GM12878 (cell line): Measurements from ENCODE around the gene ADGRL3. TPM values are rescaled to one million over a fixed set of nuclear protein-coding genes. Genes with fewer than 3 reads are reported as not detected.

Experiments
- ATAC-seq: fragments of 200-7000 bp; cut with Tn5 transposase; 3 replicates; pipeline ENCODE4 v1.9.1; 2020; ENCODE audit warnings: mild to moderate bottlenecking, moderate library complexity
- BruUV-seq: library from RNA; stranded (reverse); fragments of 400-500 nt; replicated peaks from 2 replicates; lab custom pipeline; 2021; lab: Mats Ljungman, UMichigan
- CTCF ChIA-PET: fragments of 300-600 bp; sonication (Branson Sonifier 250); formaldehyde crosslinking; extraction: SDS; loops from one replicate; lab custom pipeline; 2021; ENCODE audit warnings: inconsistent platforms; lab: Yijun Ruan, JAX
- POLR2A ChIA-PET: fragments of 350-600 bp; formaldehyde crosslinking; extraction: SDS; loops from one replicate; lab custom pipeline; 2021; ENCODE audit warnings: inconsistent platforms; lab: Charles Lee
- RAD21 ChIA-PET: fragments of 300-600 bp; sonication (Branson Sonifier 250); formaldehyde crosslinking; loops from one replicate; lab custom pipeline; 2023; ENCODE audit warnings: antibody characterized with exemption; ENCODE audit not compliant: unreplicated experiment; lab: Charles Lee
- SMC1A ChIA-PET: fragments of 300-600 bp; sonication (Branson Sonifier 250); formaldehyde crosslinking; loops from one replicate; lab custom pipeline; 2023; ENCODE audit not compliant: unreplicated experiment, uncharacterized antibody; lab: Charles Lee
- DNase-seq: peaks from one replicate; pipeline ENCODE4 v3.0.0-alpha.2; 2011; ENCODE audit warnings: low read depth, low spot score
- FAIRE-seq: peaks from 3 replicates; lab custom pipeline; 2011; peaks lifted over from hg19 to GRCh38; lab: Jason Lieb, UNC
- H2AFZ ChIP-seq: 2 replicates; pipeline ENCODE4 v1.6.0; 2011; ENCODE audit warnings: low read depth, low read length, control low read depth; ENCODE audit not compliant: control insufficient read depth
- H3K27ac ChIP-seq: 2 replicates; pipeline ENCODE4 v1.5.1; 2011; ENCODE audit warnings: control low read depth; ENCODE audit not compliant: control insufficient read depth, insufficient read depth
- H3K27me3 ChIP-seq, 2 experiments: replicated peaks in 1 of 2; 2 replicates each; pipeline versions ENCODE4 v1.6.0 to v1.6.1; 2011; ENCODE audit warnings: low read length in 1 of 2; ENCODE audit not compliant: control insufficient read depth in 2 of 2, insufficient read depth in 2 of 2
- H3K36me3 ChIP-seq, 2 experiments: 2 replicates each; pipeline ENCODE4 v1.5.1; 2011; ENCODE audit warnings: low read length in 1 of 2; ENCODE audit not compliant: control insufficient read depth in 2 of 2, insufficient read depth in 2 of 2
- H3K4me1 ChIP-seq: 2 replicates; pipeline ENCODE4 v1.6.1; 2011; ENCODE audit warnings: mild to moderate bottlenecking, low read length, moderate library complexity, mixed read lengths; ENCODE audit not compliant: control insufficient read depth, insufficient read depth
- H3K4me2 ChIP-seq: 2 replicates; pipeline ENCODE4 v1.6.0; 2011; ENCODE audit warnings: control low read depth; ENCODE audit not compliant: control insufficient read depth, insufficient read depth
- H3K4me3 ChIP-seq: fragments of 200-600 bp; sonication (generic); 2 replicates; pipeline ENCODE4 v1.5.1; 2016
- H3K79me2 ChIP-seq: 2 replicates; pipeline ENCODE4 v1.6.0; 2011; ENCODE audit warnings: low read length; ENCODE audit not compliant: control insufficient read depth, insufficient read depth
- H3K9ac ChIP-seq: 2 replicates; pipeline ENCODE4 v1.8.0; 2011; ENCODE audit warnings: low read length, control low read depth, mixed read lengths; ENCODE audit not compliant: control insufficient read depth, insufficient read depth
- H3K9me3 ChIP-seq: replicated peaks from 3 replicates; pipeline ENCODE4 v1.5.1; 2011; ENCODE audit warnings: mild to moderate bottlenecking, low read length; ENCODE audit not compliant: control insufficient read depth, insufficient read depth
- H4K20me1 ChIP-seq: 2 replicates; pipeline ENCODE4 v1.6.0; 2011; ENCODE audit not compliant: control insufficient read depth, insufficient read depth
- BMI1 ChIP-seq: fragments of 450-650 bp; IDR thresholded peaks from 2 replicates; pipeline ENCODE4 v1.6.1; 2016; ENCODE audit warnings: mild to moderate bottlenecking, moderate library complexity, borderline replicate concordance
- BRCA1 ChIP-seq: IDR thresholded peaks from 2 replicates; pipeline ENCODE4 v1.6.1; 2011; ENCODE audit warnings: low read depth, low read length, improper control_type of control experiment
- CBX3 ChIP-seq: fragments of 200-600 bp; sonication (generic); IDR thresholded peaks from 2 replicates; pipeline ENCODE4 v1.6.1; 2016; ENCODE audit warnings: low read depth, borderline replicate concordance
- CHD4 ChIP-seq: fragments of 200-600 bp; sonication (generic); IDR thresholded peaks from 2 replicates; pipeline ENCODE4 v1.6.1; 2016; ENCODE audit warnings: mild to moderate bottlenecking
- CREB1 ChIP-seq: IDR thresholded peaks from 2 replicates; pipeline ENCODE4 v1.6.1; 2012; ENCODE audit warnings: low read depth, mild to moderate bottlenecking, inconsistent platforms
- EED ChIP-seq: sonication (generic); IDR thresholded peaks from 2 replicates; pipeline ENCODE4 v1.6.1; 2016; ENCODE audit warnings: antibody characterized with exemption, low read depth
- ESRRA ChIP-seq: IDR thresholded peaks from 2 replicates; pipeline ENCODE4 v1.6.1; 2012; ENCODE audit warnings: mild to moderate bottlenecking, low read length, improper control_type of control experiment
- HCFC1 ChIP-seq: fragments of 150-350 bp; IDR thresholded peaks from 2 replicates; pipeline ENCODE4 v1.6.1; 2014; ENCODE audit warnings: low read length
- HDAC6 ChIP-seq: fragments of 200-600 bp; sonication (generic); IDR thresholded peaks from one replicate; pipeline ENCODE4 v1.8.0; 2017; ENCODE audit warnings: antibody characterized with exemption; ENCODE audit not compliant: unreplicated experiment
- MLLT1 ChIP-seq: fragments of 450-650 bp; IDR thresholded peaks from 2 replicates; pipeline ENCODE4 v1.6.1; 2016; ENCODE audit warnings: mild to moderate bottlenecking
- NFIC ChIP-seq: IDR thresholded peaks from 2 replicates; pipeline ENCODE4 v1.6.1; 2012; ENCODE audit warnings: low read depth, mild to moderate bottlenecking, inconsistent platforms, low read length, moderate library complexity
- NFXL1 ChIP-seq: fragments of 450-650 bp; IDR thresholded peaks from 2 replicates; pipeline ENCODE4 v1.6.1; 2017; ENCODE audit warnings: antibody characterized with exemption, mild to moderate bottlenecking, borderline replicate concordance
- PML ChIP-seq: IDR thresholded peaks from 2 replicates; pipeline ENCODE4 v1.6.1; 2012; ENCODE audit warnings: low read length, inconsistent platforms
- RCOR1 ChIP-seq: conservative IDR thresholded peaks from 2 replicates; pipeline ENCODE4 v1.6.1; 2012; ENCODE audit warnings: low read depth, low read length, improper control_type of control experiment
- RUNX3 ChIP-seq: IDR thresholded peaks from 2 replicates; pipeline ENCODE4 v1.6.1; 2012; ENCODE audit warnings: low read length, inconsistent platforms
- SMAD5 ChIP-seq: IDR thresholded peaks from 2 replicates; pipeline ENCODE4 v1.6.1; 2016; ENCODE audit warnings: antibody characterized with exemption, low read depth
- ZSCAN29 ChIP-seq: fragments of 450-650 bp; IDR thresholded peaks from 2 replicates; pipeline ENCODE4 v1.6.1; 2017; ENCODE audit warnings: mild to moderate bottlenecking, moderate library complexity
- WGBS: methylation state at CpG from one replicate; pipeline ENCODE4 v1.1.6; 2016; ENCODE audit warnings: low lambda C conversion rate; ENCODE audit not compliant: insufficient replicate concordance, insufficient coverage; ENCODE audit errors: missing lambda C conversion rate; 5-methylcytosine and 5-hydroxymethylcytosine counted together
- in situ Hi-C: fragments of 300-500 bp; cut with MboI; formaldehyde crosslinking; loops from 9 replicates; pipeline ENCODE4 v1.14.3; 2018; ENCODE audit warnings: mixed read lengths
- intact Hi-C: fragments of 100-400 bp; cut with micrococcal nuclease; formaldehyde crosslinking; loops from one replicate; pipeline ENCODE4 v1.14.2; 2022; ENCODE audit not compliant: unreplicated experiment
- polyA plus RNA-seq, 11 experiments: library from polyadenylated mRNA; depleted of rRNA in 4 of 11; unstranded in 6 of 11; stranded (reverse) in 5 of 11; fragments of >200 nt; fragmentation: Nextera tagmentation in 4 of 11; fragmentation: Illumina TruSeq in 1 of 11; extraction: Ambion mirVana in 4 of 11; extraction: Trizol in 1 of 11; gene quantifications; 1 replicate in 1 of 11; 2 replicates in 10 of 11; pipeline versions ENCODE4 v1.2.1 to v1.2.3, GENCODE V29; 2011 to 2016; ENCODE audit warnings: inconsistent platforms in 2 of 11, missing spikeins in 2 of 11, low read depth in 1 of 11
- total RNA-seq, 4 experiments: library from RNA; depleted of rRNA in 3 of 4; stranded (reverse); fragments of >200 nt in 3 of 4; fragmentation: Illumina TruSeq in 1 of 4; extraction: Trizol in 1 of 4; gene quantifications; 2 replicates each; pipeline versions ENCODE4 v1.2.1 to v1.2.3, GENCODE V29; 2013 to 2021
- TF ChIP-seq, protein P1 (sequence below): IDR thresholded peaks from 2 replicates; pipeline ENCODE4 v1.6.1; 2011; ENCODE audit warnings: borderline replicate concordance, low read depth, mild to moderate bottlenecking, moderate library complexity, mixed read lengths, low read length; ENCODE audit not compliant: insufficient read depth; ENCODE audit errors: extremely low read length
- TF ChIP-seq, protein P2 (sequence below): IDR thresholded peaks from 2 replicates; pipeline ENCODE4 v1.6.1; 2011; ENCODE audit warnings: low read depth, mild to moderate bottlenecking, low read length, moderate library complexity, borderline replicate concordance; ENCODE audit errors: extremely low read depth

The ADGRL3 gene
- total and polyA plus RNA-seq, 10 of the 15 experiments (the other 5 are each of a cell fraction or from before 2014, with no cell fraction given), result 1.1 TPM; not detected in 9

DNA sequence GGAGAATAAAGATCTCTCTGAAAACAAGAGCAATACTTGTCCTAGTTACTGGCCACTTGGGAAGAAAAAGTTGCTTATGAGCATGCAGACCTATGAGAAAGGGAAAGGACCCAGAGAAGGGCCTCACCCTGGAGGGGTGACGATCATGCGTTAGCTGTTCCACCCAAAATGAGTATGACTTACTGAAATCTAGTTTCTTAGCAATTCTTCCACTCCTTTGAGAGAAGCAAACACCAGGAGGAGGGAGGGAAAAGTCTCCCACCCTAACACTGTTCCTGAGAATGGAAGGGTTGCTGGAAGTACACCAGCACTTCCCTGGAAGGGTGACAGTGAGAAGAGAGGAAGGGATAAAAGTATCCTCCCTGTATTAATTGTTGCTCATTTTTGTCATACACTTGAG, 107.9 kb downstream of the ADGRL3 start:
- no peak overlapping the region for H3K9ac ChIP-seq
- H3K27ac ChIP-seq, result no peak overlapping the region
- no peaks in the 10 kb centered on the region for H3K9me3 ChIP-seq
- intact Hi-C loops, result no loop called here
- no peak for ATAC-seq
- H3K4me2 ChIP-seq, result no peak overlapping the region
- no peak overlapping the region for H2AFZ ChIP-seq
- no peaks in the 10 kb centered on the region for H3K27me3 ChIP-seq
- FAIRE-seq, result no peak
- no peaks in the 10 kb centered on the region for H3K4me1 ChIP-seq
- WGBS, result 92% methylated on average over 2 of the region's 2 CpGs
- BruUV-seq, result no TSS peak
- ChIA-PET RAD21 (no interaction called here), SMC1A (no interaction called here), POLR2A (no interaction called here), CTCF (interaction anchor here (1.2 kb wide), 1 partner anchor 9 kb away, joined by 3 read pairs; no protein-coding TSS in a partner anchor)
- no peak for DNase-seq
- no peaks in the 10 kb centered on the region for H4K20me1 ChIP-seq
- in situ Hi-C loops, result no loop called here
- TF ChIP-seq BMI1 (no peak), CHD4 (no peak), RUNX3 (no peak), PML (no peak), HCFC1 (no peak), MLLT1 (no peak), SMAD5 (no peak), HDAC6 (no peak), BRCA1 (no peak), ZSCAN29 (no peak), CBX3 (no peak), NFXL1 (no peak), RCOR1 (no peak), ESRRA (no peak), NFIC (no peak), CREB1 (no peak), EED (no peak)
- TF ChIP-seq, protein P1, sequence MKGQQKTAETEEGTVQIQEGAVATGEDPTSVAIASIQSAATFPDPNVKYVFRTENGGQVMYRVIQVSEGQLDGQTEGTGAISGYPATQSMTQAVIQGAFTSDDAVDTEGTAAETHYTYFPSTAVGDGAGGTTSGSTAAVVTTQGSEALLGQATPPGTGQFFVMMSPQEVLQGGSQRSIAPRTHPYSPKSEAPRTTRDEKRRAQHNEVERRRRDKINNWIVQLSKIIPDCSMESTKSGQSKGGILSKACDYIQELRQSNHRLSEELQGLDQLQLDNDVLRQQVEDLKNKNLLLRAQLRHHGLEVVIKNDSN, result no peak
- TF ChIP-seq, protein P2, sequence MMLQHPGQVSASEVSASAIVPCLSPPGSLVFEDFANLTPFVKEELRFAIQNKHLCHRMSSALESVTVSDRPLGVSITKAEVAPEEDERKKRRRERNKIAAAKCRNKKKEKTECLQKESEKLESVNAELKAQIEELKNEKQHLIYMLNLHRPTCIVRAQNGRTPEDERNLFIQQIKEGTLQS, result no peak
- H3K36me3 ChIP-seq, result no peaks in the 10 kb centered on the region
- no peaks in the 10 kb centered on the region for H3K79me2 ChIP-seq
- no peak overlapping the region for H3K4me3 ChIP-seq
